ENCODE results near the gene STK32C.

DNA sequence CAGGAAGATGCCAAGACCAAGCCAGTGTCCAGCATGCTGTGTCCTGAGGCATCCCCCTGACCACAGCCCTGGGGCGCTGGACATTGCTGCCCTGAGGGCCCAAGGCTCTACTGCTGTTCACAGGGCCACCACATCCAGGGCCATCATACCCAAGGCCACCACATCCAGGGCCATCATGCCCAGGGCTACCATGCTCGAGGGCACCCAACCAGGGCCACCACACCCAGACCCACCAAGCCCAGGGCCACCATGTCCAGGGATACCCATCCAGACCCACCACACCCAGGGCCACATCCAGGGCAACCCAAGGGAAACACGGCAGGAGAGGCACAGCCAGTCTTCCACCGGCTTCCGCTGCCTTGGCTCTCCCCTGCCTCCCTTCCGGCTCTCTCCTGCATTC is 17.1 kb downstream of the STK32C start:
- TF ChIP-seq EZH2 (IDR thresholded peaks at IDR 0.05; ENCODE audit: borderline replicate concordance, insufficient read depth, low read depth, low read length, poor library complexity, severe bottlenecking) = no peak
- TF ChIP-seq CTCF (IDR thresholded peaks at IDR 0.05) = no peak

Measured in B cell (primary cell).